Liver (tissue), 9 donors: Measurements from ENCODE around the gene POLR2L. TPM values are rescaled to one million over a fixed set of nuclear protein-coding genes. Genes with fewer than 3 reads are reported as not detected.

Experiments used
- DNase-seq: peaks from one replicate; pipeline ENCODE4 v3.0.0-alpha.2; 2017; ENCODE audit warnings: low spot score
- H3K27ac ChIP-seq, 2 donors: one replicate each; pipeline ENCODE4 v1.7.0; 2013; ENCODE audit warnings: inconsistent platforms in 2 of 2, low read length in 2 of 2, control low read depth in 1 of 2, low read depth in 1 of 2, mild to moderate bottlenecking in 1 of 2
- H3K27me3 ChIP-seq, 4 donors: one replicate each; pipeline versions ENCODE4 v1.6.1 to v1.7.0; 2013; ENCODE audit warnings: low read length in 3 of 4, inconsistent platforms in 1 of 4, mild to moderate bottlenecking in 1 of 4, moderate library complexity in 1 of 4; ENCODE audit not compliant: control insufficient read depth in 4 of 4, insufficient read depth in 4 of 4
- H3K36me3 ChIP-seq, 4 donors: one replicate each; pipeline versions ENCODE4 v1.6.1 to v1.7.0; 2013; ENCODE audit warnings: low read length in 3 of 4, mild to moderate bottlenecking in 3 of 4, low read depth in 1 of 4, moderate library complexity in 1 of 4; ENCODE audit not compliant: control insufficient read depth in 4 of 4, insufficient read depth in 3 of 4
- H3K4me1 ChIP-seq, 4 donors: one replicate each; pipeline versions ENCODE4 v1.6.1 to v1.7.0; 2013; ENCODE audit warnings: low read length in 3 of 4, mild to moderate bottlenecking in 3 of 4, moderate library complexity in 1 of 4; ENCODE audit not compliant: control insufficient read depth in 4 of 4, insufficient read depth in 4 of 4
- H3K4me3 ChIP-seq, 3 donors: one replicate each; pipeline versions ENCODE4 v1.6.1 to v1.7.0; 2013; ENCODE audit warnings: low read length in 3 of 3, control low read depth in 1 of 3, low read depth in 1 of 3, mild to moderate bottlenecking in 1 of 3
- H3K9ac ChIP-seq, 2 donors: one replicate each; pipeline ENCODE4 v1.7.0; 2013; ENCODE audit warnings: low read length in 2 of 2, mild to moderate bottlenecking in 2 of 2, moderate library complexity in 2 of 2, control low read depth in 1 of 2, low read depth in 1 of 2
- H3K9me3 ChIP-seq, 4 donors: one replicate each; pipeline versions ENCODE4 v1.6.1 to v1.7.0; 2013; ENCODE audit warnings: low read length in 3 of 4; ENCODE audit not compliant: control insufficient read depth in 4 of 4
- EGR1 ChIP-seq, 2 donors: IDR thresholded peaks; 2 replicates each; pipeline ENCODE4 v1.6.1; 2016 to 2018; ENCODE audit warnings: antibody characterized with exemption in 2 of 2, low read depth in 2 of 2
- FOXA1 ChIP-seq: IDR thresholded peaks from 2 replicates; pipeline ENCODE4 v1.6.1; 2016; ENCODE audit warnings: antibody characterized with exemption
- FOXA2 ChIP-seq: IDR thresholded peaks from 2 replicates; pipeline ENCODE4 v1.6.1; 2016; ENCODE audit warnings: antibody characterized with exemption
- GABPA ChIP-seq, 2 donors: IDR thresholded peaks in 1 of 2; conservative IDR thresholded peaks in 1 of 2; 2 replicates each; pipeline ENCODE4 v1.6.1; 2016; ENCODE audit warnings: antibody characterized with exemption in 2 of 2, mild to moderate bottlenecking in 1 of 2, moderate library complexity in 1 of 2
- HNF4A ChIP-seq, 2 donors: conservative IDR thresholded peaks; 2 replicates each; pipeline ENCODE4 v1.6.1; 2016; ENCODE audit warnings: antibody characterized with exemption in 2 of 2, mild to moderate bottlenecking in 2 of 2
- HNF4G ChIP-seq: IDR thresholded peaks from 2 replicates; pipeline ENCODE4 v1.6.1; 2016; ENCODE audit warnings: antibody characterized with exemption
- JUND ChIP-seq, 2 donors: IDR thresholded peaks; 2 replicates each; pipeline ENCODE4 v1.6.1; 2016; ENCODE audit warnings: antibody characterized with exemption in 2 of 2
- NR2F2 ChIP-seq: IDR thresholded peaks from 2 replicates; pipeline ENCODE4 v1.6.1; 2016; ENCODE audit warnings: antibody characterized with exemption
- RAD21 ChIP-seq, 2 donors: IDR thresholded peaks; 2 replicates each; pipeline ENCODE4 v1.6.1; 2016; ENCODE audit warnings: antibody characterized with exemption in 2 of 2, mild to moderate bottlenecking in 2 of 2
- RXRA ChIP-seq, 2 donors: IDR thresholded peaks; 2 replicates each; pipeline ENCODE4 v1.6.1; 2017 to 2018; ENCODE audit warnings: antibody characterized with exemption in 2 of 2, mild to moderate bottlenecking in 1 of 2
- SP1 ChIP-seq: IDR thresholded peaks from 2 replicates; pipeline ENCODE4 v1.6.1; 2018; ENCODE audit warnings: antibody characterized with exemption, mild to moderate bottlenecking
- TAF1 ChIP-seq: conservative IDR thresholded peaks from 2 replicates; pipeline ENCODE4 v1.6.1; 2016; ENCODE audit warnings: antibody characterized with exemption, mild to moderate bottlenecking
- YY1 ChIP-seq: IDR thresholded peaks from 2 replicates; pipeline ENCODE4 v1.6.1; 2016; ENCODE audit warnings: antibody characterized with exemption, mild to moderate bottlenecking
- WGBS: extraction: QIAGEN DNeasy Blood & Tissue Kit; methylation state at CpG from one replicate; pipeline ENCODE4 v1.1.7; 2013; 5-methylcytosine and 5-hydroxymethylcytosine counted together
- polyA plus RNA-seq, 2 donors: library from polyadenylated mRNA; stranded (reverse) in 1 of 2; unstranded in 1 of 2; fragments of 200-250 nt in 1 of 2; fragments of >200 nt in 1 of 2; fragmentation: Nextera tagmentation in 1 of 2; extraction: Ambion mirVana in 1 of 2; gene quantifications; one replicate each; pipeline versions ENCODE4 v1.2.1 to v1.2.3, GENCODE V29; 2013 to 2015
- total RNA-seq, 2 donors: library from RNA; depleted of rRNA; stranded (reverse); fragments of >200 nt; gene quantifications; one replicate each; pipeline ENCODE4 v1.2.3, GENCODE V29; 2014
- TF ChIP-seq, protein P1 (sequence below): IDR thresholded peaks from 2 replicates; pipeline ENCODE4 v1.6.1; 2016; ENCODE audit warnings: antibody characterized with exemption, mild to moderate bottlenecking
- TF ChIP-seq, protein P2 (sequence below): IDR thresholded peaks from 2 replicates; pipeline ENCODE4 v1.6.1; 2016; ENCODE audit warnings: antibody characterized with exemption
- TF ChIP-seq, protein P3 (sequence below): IDR thresholded peaks from 2 replicates; pipeline ENCODE4 v1.6.1; 2016; ENCODE audit warnings: antibody characterized with exemption
- TF ChIP-seq, protein P4 (sequence below): fragments of 150-350 bp; IDR thresholded peaks from 2 replicates; pipeline ENCODE4 v1.5.1; 2017; ENCODE audit warnings: improper control_type of control experiment, low read depth, low read length; ENCODE audit not compliant: missing input control
- donor health status: healthy.
- donor health status: healthy.
- donor health status: healthy.
- donor health status: healthy.
- donor health status: healthy.

POLR2L gene
- total and polyA plus RNA-seq, 4 donors, result 28.1 to 230 (median 106) TPM

DNA sequence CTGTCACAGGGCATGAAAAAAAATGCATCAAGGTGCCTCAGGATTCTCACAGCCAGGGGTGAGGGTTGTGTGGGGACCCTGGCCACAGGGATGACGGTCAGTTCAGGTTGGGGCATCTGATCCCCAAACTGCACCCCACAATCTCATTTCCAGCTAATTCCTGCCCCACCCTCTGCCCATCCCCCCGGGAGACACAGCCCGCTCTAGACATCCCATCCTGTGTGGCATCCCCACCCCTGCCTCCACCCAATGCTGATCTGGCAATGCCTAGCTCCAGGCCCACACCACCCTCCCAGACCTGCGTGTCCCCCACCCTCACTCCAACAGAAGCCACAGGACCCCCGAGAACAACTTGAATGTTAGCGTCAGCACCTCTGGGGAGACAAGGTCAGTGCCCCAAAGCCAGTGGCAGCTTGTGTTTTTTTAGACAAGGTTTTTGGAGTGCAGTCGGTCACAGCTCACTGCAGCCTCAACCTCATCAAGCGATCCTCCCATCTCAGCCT, 25.6 kb upstream of the POLR2L start (continued):
- TF ChIP-seq, protein P1, sequence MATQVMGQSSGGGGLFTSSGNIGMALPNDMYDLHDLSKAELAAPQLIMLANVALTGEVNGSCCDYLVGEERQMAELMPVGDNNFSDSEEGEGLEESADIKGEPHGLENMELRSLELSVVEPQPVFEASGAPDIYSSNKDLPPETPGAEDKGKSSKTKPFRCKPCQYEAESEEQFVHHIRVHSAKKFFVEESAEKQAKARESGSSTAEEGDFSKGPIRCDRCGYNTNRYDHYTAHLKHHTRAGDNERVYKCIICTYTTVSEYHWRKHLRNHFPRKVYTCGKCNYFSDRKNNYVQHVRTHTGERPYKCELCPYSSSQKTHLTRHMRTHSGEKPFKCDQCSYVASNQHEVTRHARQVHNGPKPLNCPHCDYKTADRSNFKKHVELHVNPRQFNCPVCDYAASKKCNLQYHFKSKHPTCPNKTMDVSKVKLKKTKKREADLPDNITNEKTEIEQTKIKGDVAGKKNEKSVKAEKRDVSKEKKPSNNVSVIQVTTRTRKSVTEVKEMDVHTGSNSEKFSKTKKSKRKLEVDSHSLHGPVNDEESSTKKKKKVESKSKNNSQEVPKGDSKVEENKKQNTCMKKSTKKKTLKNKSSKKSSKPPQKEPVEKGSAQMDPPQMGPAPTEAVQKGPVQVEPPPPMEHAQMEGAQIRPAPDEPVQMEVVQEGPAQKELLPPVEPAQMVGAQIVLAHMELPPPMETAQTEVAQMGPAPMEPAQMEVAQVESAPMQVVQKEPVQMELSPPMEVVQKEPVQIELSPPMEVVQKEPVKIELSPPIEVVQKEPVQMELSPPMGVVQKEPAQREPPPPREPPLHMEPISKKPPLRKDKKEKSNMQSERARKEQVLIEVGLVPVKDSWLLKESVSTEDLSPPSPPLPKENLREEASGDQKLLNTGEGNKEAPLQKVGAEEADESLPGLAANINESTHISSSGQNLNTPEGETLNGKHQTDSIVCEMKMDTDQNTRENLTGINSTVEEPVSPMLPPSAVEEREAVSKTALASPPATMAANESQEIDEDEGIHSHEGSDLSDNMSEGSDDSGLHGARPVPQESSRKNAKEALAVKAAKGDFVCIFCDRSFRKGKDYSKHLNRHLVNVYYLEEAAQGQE, result no peak

DNA sequence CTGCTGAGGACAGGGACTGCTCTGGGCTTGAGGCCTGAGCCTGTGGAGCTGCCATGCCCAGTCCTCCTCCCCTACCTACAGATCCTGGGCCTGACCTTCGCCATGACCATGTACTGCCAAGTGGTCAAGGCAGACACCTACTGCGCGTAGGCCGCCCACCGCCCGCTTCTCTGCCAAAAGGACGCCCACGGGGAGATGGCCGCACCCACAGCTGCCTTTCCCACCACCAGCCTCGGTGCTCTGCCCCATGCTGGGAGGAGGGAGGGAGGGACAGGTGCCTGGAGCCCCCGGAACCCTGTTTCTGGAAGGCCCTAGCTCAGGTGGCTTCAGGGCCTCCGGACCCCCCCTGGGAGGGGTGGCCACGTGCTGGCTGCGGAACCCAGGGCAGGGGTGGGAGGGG, 24.2 kb upstream of the POLR2L start:
- Histone ChIP-seq H3K4me1 (no peaks in the 10 kb centered on the region), H3K27me3 (no peaks in the 10 kb centered on the region), H3K9me3 (no peaks in the 10 kb centered on the region), H3K4me3 (no peak overlapping the region), H3K36me3 (peaks cover 0 to 9% (median under 1%) of the 10 kb centered on the region in 4 donors), H3K9ac (no peak overlapping the region), H3K27ac (no peak overlapping the region)
- WGBS, result 93% methylated on average over 14 of the region's 14 CpGs
- no peak for DNase-seq
- TF ChIP-seq EGR1 (IDR thresholded peaks at IDR 0.05; ENCODE audit: low read depth in 2 of 2), result no peak
- TF ChIP-seq HNF4G, result no peak
- no peak for TF ChIP-seq JUND (IDR thresholded peaks at IDR 0.05)

DNA sequence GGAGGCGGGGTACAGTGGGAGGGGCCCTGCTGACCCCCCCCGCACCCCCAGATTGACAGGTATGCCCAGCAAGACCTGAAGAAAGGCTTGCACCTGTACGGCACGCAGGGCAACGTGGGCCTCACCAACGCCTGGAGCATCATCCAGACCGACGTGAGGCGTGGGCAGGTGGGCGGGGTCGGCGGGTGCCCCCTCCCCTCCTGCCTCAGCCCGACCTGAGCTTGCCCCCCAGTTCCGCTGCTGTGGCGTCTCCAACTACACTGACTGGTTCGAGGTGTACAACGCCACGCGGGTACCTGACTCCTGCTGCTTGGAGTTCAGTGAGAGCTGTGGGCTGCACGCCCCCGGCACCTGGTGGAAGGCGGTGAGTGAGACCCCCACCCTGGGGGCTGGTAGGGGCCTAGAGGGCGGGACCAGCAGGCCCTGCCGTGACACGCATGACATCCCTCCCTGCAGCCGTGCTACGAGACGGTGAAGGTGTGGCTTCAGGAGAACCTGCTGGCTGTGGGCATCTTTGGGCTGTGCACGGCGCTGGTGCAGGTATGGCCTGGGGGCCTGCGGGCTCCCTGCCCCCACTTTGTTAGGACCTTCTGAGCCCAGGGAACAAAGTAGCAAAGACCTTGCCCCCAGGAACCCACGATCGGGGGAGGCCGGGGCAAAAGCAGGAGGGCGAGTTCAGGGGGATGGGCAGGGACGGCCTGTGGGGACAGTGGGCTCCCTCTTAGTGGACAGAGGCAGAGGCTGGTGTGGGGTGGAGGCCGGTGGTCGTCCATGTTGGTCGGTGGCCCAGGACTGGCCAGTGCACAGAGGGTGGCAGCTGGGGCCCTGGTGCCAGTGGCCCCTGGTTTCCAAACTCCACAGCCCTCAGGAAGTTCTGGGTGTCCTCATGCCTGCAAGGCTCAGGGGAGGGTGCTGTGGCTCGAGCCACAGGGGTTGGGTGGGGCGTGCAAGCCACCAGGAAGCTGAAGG, 23.4 kb upstream of the POLR2L start:
- Histone ChIP-seq H3K27me3 (no peaks in the 10 kb centered on the region), H3K9ac (no peak overlapping the region), H3K9me3 (no peaks in the 10 kb centered on the region), H3K4me1 (no peaks in the 10 kb centered on the region), H3K4me3 (no peak overlapping the region), H3K36me3 (peaks cover 0 to 9% (median under 1%) of the 10 kb centered on the region in 4 donors), H3K27ac (no peak overlapping the region)
- DNase-seq, result no peak
- TF ChIP-seq YY1, result no peak
- no peak for TF ChIP-seq JUND (IDR thresholded peaks at IDR 0.05)
- TF ChIP-seq TAF1, result no peak
- no peak for TF ChIP-seq EGR1 (IDR thresholded peaks at IDR 0.05; ENCODE audit: low read depth in 2 of 2)
- no peak for TF ChIP-seq HNF4A (conservative IDR thresholded peaks at IDR 0.05)
- TF ChIP-seq, protein P2, sequence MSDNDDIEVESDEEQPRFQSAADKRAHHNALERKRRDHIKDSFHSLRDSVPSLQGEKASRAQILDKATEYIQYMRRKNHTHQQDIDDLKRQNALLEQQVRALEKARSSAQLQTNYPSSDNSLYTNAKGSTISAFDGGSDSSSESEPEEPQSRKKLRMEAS, result no peak
- TF ChIP-seq SP1, result no peak
- no peak for TF ChIP-seq FOXA1
- TF ChIP-seq, protein P1, result no peak
- no peak for TF ChIP-seq GABPA (IDR thresholded peaks at IDR 0.05 in 1 of 2, conservative IDR thresholded peaks at IDR 0.05 in 1 of 2)
- TF ChIP-seq, protein P3, sequence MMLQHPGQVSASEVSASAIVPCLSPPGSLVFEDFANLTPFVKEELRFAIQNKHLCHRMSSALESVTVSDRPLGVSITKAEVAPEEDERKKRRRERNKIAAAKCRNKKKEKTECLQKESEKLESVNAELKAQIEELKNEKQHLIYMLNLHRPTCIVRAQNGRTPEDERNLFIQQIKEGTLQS, result no peak
- TF ChIP-seq NR2F2, result no peak
- TF ChIP-seq, protein P4, sequence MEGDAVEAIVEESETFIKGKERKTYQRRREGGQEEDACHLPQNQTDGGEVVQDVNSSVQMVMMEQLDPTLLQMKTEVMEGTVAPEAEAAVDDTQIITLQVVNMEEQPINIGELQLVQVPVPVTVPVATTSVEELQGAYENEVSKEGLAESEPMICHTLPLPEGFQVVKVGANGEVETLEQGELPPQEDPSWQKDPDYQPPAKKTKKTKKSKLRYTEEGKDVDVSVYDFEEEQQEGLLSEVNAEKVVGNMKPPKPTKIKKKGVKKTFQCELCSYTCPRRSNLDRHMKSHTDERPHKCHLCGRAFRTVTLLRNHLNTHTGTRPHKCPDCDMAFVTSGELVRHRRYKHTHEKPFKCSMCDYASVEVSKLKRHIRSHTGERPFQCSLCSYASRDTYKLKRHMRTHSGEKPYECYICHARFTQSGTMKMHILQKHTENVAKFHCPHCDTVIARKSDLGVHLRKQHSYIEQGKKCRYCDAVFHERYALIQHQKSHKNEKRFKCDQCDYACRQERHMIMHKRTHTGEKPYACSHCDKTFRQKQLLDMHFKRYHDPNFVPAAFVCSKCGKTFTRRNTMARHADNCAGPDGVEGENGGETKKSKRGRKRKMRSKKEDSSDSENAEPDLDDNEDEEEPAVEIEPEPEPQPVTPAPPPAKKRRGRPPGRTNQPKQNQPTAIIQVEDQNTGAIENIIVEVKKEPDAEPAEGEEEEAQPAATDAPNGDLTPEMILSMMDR, result no peak
- no peak for TF ChIP-seq RXRA (IDR thresholded peaks at IDR 0.05)
- TF ChIP-seq HNF4G, result no peak
- TF ChIP-seq RAD21 (IDR thresholded peaks at IDR 0.05), result no peak
- TF ChIP-seq FOXA2, result no peak
- WGBS, result 84% methylated on average over 41 of the region's 41 CpGs
